Measurements from ENCODE around the gene UCMA. TPM values are rescaled to one million over a fixed set of nuclear protein-coding genes. Genes with fewer than 3 reads are reported as not detected.

UCMA gene
- total RNA-seq, 1 experiment from 2014 or later, result 0.63 TPM

GRCh38 chr10:13180788-13181187 lies 53.4 kb downstream of the UCMA start:
- no peak overlapping the region for H3K4me3 ChIP-seq (ENCODE audit: low read length)
- peaks cover 64% of the 10 kb centered on the region for H3K36me3 ChIP-seq (ENCODE audit: insufficient read depth, low read length)
- peaks cover 5% of the 10 kb centered on the region; the same call in 1 of the 2 replicates for H3K79me2 ChIP-seq (ENCODE audit: low read length)
- DNase-seq, result no peak
- no peaks in the 10 kb centered on the region for H3K9me2 ChIP-seq (replicated peaks; ENCODE audit: insufficient read depth, low read length)
- H3K9ac ChIP-seq (ENCODE audit: low read length), result no peak overlapping the region
- H3K27me3 ChIP-seq (ENCODE audit: low read length), result no peaks in the 10 kb centered on the region
- no peak overlapping the region for H3K27ac ChIP-seq (ENCODE audit: low read length)
- no peaks in the 10 kb centered on the region for H3K4me1 ChIP-seq (ENCODE audit: low read length)
- H4K20me1 ChIP-seq (ENCODE audit: insufficient read depth, low read depth, low read length), result no peaks in the 10 kb centered on the region
- no peak overlapping the region for H3K4me2 ChIP-seq (ENCODE audit: low read depth, low read length, poor library complexity, severe bottlenecking)
- no peak overlapping the region for H2AFZ ChIP-seq (ENCODE audit: low read length)
- H3K9me3 ChIP-seq (ENCODE audit: low read length), result no peaks in the 10 kb centered on the region

- H3K27ac ChIP-seq (ENCODE audit: low read length), result no peak overlapping the region
- no peak overlapping the region for H3K4me3 ChIP-seq (ENCODE audit: low read length)
- no peaks in the 10 kb centered on the region for H4K20me1 ChIP-seq (ENCODE audit: insufficient read depth, low read depth, low read length)
- peaks cover 30% of the 10 kb centered on the region for H3K79me2 ChIP-seq (ENCODE audit: low read length)
- H3K36me3 ChIP-seq (ENCODE audit: insufficient read depth, low read length), result peaks cover 45% of the 10 kb centered on the region
- no peaks in the 10 kb centered on the region for H3K4me1 ChIP-seq (ENCODE audit: low read length)
- no peaks in the 10 kb centered on the region for H3K27me3 ChIP-seq (ENCODE audit: low read length)
- H2AFZ ChIP-seq (ENCODE audit: low read length), result no peak overlapping the region
- DNase-seq, result no peak
- no peaks in the 10 kb centered on the region for H3K9me3 ChIP-seq (ENCODE audit: low read length)
- no peak overlapping the region for H3K4me2 ChIP-seq (ENCODE audit: low read depth, low read length, poor library complexity, severe bottlenecking)
- H3K9me2 ChIP-seq (replicated peaks; ENCODE audit: insufficient read depth, low read length), result no peaks in the 10 kb centered on the region
- H3K9ac ChIP-seq (ENCODE audit: low read length), result no peak overlapping the region
Measured at GRCh38 chr10:13173616-13174015, 60.6 kb downstream of the UCMA start.

Small RNA genes within 50 kb of the gene (small RNA-seq; reads per million reads assigned to genes)
- not detected for gene RNU6-6P

Other genes starting within 250 kb of the UCMA start
- 1.4 and 2.9 TPM in 2 replicates for gene CCDC3, start 232.7 kb downstream of the UCMA start, total RNA-seq (2014; rRNA removed; shearing (Covaris generic); ENCODE audit: low replicate concordance)
- gene OPTN, start 134.2 kb downstream of the UCMA start, total RNA-seq (2014; rRNA removed; shearing (Covaris generic); ENCODE audit: low replicate concordance), result 0.40 and 0.56 TPM in 2 replicates
- gene MCM10, start 72.8 kb downstream of the UCMA start, total RNA-seq (2014; rRNA removed; shearing (Covaris generic); ENCODE audit: low replicate concordance), result 7.0 and 8.9 TPM in 2 replicates
- 3.5 and 4.0 TPM in 2 replicates for gene PHYH, start 65.7 kb upstream of the UCMA start, total RNA-seq (2014; rRNA removed; shearing (Covaris generic); ENCODE audit: low replicate concordance)
- gene SEPHS1, start 113.9 kb upstream of the UCMA start, total RNA-seq (2014; rRNA removed; shearing (Covaris generic); ENCODE audit: low replicate concordance), result 70.0 and 81.0 TPM in 2 replicates

Data from Karpas-422 (cell line).